Stimulated activated CD4-positive, alpha-beta T cell treated with anti-CD3 and anti-CD28 coated beads, Interleukin-1b, Interleukin-23, amount 100 ng/mL, for 1 hour (primary cell): ENCODE results near the gene TAF9.
"Not testable (repeated sequence)": the region's sequence is repeated elsewhere in the genome, so short reads cannot be mapped to it uniquely, and the experiment has no call there.

ENCODE experiments used
- DNase-seq, 2 donors: peaks; one replicate each; pipeline ENCODE4 v3.0.0-alpha.2; 2020; ENCODE audit warnings: low read depth in 2 of 2

The TAF9 gene

GRCh38 chr5:69369340-69370121 is at the start of gene TAF9, which contains the start of the genes AK6 and RAD17:
Gene TAF9 (minus strand): TSS chr5:69369520. CDS start chr5:69365737, 3,783 bp downstream.
Gene AK6 (minus strand): TSS chr5:69369520. CDS start chr5:69369490, 30 bp downstream.
Gene RAD17 (plus strand): TSS chr5:69369818. CDS start chr5:69372209, 2,391 bp downstream.
- peak; percentile 68 to 78 for DNase-seq

DNA sequence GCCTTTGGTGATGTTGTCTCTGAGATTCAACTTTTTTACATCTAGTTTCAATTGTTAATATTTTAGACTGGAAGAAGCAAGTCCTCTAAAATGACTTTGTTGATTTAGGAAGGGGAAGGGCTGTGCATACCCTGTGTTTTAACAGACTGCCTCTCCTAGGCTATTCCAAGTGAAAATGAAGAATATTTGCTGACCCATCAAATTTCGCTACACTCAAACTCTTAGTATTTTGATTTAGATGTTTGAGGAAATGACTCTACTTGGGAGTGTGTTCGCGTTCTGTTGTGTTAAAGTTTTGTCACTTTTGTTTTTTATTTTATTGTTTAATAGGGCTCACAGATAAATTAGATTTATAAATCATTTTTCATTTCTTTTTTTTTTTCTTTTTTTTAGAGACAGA is 49.2 kb upstream of the TAF9 start:
- DNase-seq, result no peak

GRCh38 chr5:69416699-69417098 is 47.4 kb upstream of the TAF9 start:
- DNase-seq, result no peak

DNA sequence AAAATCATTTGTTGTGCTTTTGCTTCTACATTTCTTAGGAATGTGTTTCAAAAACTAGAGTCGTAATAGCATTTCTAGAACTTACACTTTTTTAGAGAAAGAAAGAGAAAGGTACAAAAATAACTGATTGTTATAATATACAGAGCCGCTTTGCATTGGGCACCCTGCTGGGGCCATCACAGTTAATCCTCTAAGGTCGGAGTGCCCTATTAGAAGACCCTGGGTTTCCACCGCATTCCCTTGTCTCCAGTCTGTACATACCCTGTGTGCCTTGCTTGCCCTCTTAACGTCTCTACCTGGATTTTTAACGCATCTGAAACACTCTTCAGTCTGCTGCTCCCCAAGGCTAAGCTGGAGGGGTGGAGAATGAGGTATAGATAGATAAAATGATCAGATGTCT is 46.9 kb upstream of the TAF9 start:
- no peak for DNase-seq

- no peak for DNase-seq
These were observed 46.3 kb upstream of the TAF9 start for GRCh38 chr5:69415584-69415958.

- DNase-seq, result peak in 1 of 2 donors; percentile 18
These were observed 45.7 kb upstream of the TAF9 start, which contains the start of gene MARVELD2 for GRCh38 chr5:69414885-69415583. Gene MARVELD2 (plus strand): TSS chr5:69415116. CDS start chr5:69419386, 4,270 bp downstream.

DNA sequence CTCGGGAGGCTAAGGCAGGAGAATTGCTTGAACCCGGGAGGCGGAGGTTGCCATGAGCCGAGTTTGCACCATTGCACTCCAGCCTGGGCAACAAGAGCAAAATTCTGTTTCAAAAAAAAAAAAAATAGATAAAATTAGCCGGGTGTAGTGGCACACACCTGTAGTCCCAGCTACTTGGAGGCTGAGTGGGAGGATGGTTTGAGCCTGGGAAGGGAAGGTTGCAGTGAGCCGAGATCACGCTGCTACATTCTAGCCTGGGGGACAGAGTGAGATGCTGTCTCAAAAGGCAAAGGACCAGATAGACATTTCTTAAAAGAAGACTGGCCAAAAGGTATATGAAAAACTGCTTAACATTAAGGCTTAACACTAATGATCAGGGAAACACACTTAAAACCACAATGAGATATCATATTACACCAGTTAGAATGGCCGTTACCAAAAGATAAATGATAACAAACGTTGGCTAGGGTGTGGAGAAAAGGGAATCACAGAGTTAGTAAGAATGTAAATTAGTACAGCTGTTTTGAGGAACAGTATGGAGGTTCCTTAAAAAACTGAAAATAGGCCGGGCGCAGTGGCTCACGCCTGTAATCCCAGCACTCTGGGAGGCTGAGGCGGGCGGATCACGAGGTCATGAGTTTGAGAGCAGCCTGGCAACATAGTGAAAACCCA is 35.5 kb upstream of the TAF9 start:
- DNase-seq, result no peak

DNA sequence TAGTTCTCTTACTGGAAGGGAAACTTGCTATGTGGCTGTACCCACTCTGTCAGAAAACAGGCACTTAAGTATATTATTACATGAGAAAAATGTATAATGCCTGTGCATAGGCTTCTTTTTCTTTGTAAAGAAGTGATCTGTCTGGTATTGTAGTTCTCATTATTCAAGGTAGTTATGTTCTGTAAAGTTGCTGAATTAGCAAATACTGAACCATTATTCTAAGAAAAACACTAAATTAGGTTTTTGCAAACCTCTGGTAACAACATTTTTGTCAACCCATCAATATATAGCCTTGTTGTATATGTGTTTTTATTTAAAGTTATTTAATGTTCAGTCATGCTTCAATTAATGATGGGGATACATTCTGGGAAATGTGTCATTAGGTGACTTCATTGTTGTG is 9.1 kb upstream of the TAF9 start:
- DNase-seq, result no peak

GRCh38 chr5:69374911-69375446 is 5.7 kb upstream of the TAF9 start:
- no peak for DNase-seq

DNA sequence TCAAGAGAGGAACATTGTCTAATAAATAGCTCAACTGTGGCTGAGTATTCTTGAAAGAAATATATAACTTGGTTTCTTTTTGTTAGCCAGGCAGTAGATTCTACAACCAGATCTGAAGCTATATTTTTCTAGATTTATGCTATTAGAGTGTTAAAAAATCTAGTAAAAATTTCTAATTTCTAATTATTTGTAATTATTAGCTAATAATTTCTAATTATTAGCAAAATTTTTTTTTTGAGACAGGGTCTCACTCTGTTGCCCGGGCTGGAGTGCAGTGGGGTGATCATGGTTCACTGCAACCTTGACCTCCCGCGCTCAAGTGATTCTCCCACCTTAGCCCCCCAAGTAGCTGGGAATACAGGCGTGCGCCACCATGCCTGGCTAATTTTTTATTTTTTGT is 3.1 kb upstream of the TAF9 start:
- DNase-seq, result no peak

DNA sequence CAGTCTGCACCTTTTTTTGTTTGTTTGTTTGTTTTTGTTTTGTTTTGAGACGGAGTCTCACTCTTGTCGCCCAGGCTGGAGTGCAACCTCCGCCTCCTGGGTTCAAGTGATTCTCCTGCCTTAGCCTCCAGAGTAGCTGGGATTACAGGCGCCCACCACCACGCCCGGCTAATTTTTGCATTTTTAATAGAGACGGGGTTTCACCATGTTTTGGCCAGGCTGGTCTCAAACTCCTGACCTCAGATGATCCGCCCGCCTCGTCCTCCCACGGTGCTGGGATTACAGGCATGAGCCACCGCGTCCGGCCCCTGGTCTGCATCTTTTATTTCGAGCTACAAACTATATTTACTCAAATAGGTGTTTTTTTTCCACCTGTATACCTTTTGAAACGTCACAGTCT is 1.0 kb upstream of the TAF9 start:
- DNase-seq, result not testable (repeated sequence)

DNA sequence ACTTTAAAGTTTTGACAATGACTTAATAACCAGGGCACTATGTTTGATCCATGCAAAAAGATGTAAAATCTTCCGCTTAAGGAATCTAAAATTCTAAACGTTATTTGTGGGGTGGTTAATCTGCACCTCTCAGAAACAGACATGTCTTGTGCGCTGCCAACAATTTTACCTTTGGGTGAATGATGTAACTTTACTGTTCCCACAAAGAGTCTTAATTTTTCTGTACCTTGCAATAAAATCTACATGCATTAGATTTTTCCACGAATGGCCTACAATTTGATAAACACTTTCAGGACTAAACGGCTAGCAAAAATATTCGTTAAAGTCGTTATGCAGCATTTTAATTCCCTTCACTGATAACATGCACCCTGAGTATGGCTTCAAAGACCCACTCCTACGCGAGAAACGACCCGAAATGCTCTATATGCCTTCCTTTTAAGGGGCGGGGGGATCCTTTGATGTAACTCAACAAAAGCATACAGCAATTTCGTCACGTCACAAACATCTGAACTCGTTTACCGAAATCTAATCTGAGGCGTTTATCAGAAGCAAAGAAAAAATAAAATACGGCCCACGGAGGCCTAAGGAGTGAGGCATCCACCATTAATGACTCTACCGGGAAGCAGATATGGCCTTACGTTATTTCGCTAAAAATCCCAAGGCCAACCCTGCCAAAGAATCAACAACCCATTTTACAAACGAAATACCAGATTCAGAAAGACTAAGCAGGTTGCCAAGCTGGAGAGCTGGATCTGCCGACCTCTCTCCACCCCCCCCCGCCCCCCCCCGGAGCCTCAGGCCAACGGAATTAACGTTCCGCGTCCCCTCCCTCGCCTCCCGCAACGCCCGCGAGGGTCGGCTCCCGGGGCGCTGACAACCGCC is 621 bp downstream of the TAF9 start:
- DNase-seq, result no peak

GRCh38 chr5:69367697-69368279 is 1.5 kb downstream of the TAF9 start:
- no peak for DNase-seq

- no peak for DNase-seq
These were observed 4.5 kb downstream of the TAF9 start for GRCh38 chr5:69364850-69365249.

DNA sequence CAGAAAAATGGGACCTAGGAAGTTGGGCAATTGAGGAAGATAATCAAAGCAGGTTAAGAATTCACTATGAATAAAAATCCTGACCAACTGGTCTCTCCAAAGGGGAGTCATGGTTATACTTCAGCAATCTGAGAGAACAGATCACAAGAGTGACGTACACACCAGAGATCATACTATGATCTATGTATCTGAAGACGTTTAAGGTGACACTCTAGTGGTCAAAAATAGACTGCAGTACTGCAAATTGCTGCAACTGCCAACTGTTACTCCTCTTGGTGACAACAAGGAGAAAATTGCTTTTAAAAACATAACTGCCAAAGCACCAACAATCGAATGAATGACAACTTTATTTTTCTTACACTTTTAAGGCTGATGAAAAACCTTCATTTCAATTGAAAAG is 4.9 kb downstream of the TAF9 start:
- DNase-seq, result no peak

DNA sequence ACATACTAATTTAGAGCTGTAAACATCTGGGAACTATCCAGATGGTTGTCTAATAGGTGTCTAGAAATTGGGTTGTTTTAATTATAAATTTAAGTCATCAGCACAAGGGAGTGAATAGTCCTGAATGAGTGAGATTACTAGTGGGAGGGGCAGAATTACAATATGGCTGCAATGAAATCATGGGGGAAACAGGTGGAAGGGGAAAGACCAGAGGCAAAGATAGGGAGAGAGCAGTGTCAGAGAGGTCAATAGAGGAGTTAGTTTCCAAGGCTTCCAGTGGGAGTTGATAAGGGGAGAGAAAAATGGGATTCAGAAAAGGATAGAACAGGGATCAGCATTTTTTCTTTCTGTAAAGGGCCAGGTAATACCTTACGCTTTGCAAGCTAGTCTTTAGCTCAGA is 8.9 kb downstream of the TAF9 start:
- DNase-seq, result no peak

- DNase-seq, result no peak
These were observed 9.6 kb downstream of the TAF9 start for GRCh38 chr5:69359699-69360098.

DNA sequence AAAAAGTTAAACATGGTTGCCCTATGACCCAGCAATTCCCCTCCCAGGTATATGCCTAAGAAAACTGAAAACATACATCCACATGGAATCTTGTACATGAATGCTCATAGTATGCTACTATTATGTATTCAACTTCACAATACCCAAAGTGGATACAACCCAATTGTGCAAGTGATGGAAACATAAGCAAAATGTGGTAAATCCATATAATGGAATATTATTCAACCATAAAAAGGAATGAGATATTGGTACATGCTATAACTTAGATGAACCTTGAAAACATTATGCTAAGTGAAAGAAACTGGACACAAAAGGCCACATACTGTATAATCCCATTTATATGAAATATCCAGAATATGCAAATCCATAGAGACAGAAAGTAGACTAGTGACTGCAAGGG is 18.7 kb downstream of the TAF9 start:
- DNase-seq, result no peak

DNA sequence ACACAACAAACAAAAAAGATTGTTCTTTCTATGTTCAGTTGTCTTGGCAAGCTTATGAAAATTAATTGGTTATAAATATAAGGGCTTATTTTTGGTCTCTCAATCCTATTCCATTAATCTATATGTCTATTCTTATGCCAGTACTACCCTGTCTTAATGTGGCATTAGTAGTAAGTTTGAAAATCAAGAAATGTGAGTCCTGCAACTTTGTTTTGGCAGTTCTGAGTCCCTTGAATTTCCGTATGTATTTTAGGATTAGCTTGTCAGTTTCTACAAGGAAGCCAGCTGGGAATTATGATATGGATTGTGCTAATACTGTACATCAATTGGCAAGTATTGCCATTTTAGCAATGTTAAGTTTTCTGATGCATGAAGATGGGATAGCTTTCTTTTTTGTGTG is 26.2 kb downstream of the TAF9 start:
- DNase-seq, result no peak

DNA sequence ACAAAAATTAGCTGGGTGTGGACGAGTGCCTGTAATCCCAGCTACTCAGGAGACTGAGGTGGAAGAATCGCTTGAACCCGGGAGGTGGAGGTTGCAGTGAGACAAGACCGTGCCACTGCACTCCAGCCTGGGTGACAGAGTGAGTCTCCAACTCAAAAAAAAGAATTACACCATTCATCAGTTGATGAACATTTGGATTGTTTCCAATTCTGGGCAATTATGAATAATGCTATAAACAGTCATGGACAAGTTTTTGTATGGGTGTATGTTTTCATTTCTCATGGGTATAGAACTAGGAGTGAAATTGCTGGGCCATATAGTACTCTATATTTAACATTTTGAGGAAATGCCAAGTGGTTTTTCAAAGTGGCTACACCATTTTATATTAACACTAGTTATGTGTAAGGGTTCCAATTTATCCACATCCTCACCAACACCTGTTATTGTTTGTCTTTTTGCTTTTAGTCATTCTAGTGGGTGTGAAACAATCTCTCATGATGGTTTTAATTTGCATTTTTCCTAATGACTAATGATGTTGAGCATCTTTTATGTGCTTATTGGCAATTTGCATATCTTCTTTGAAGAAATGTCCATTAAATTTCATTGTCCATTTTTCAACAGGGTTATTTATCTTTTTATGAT is 27.7 kb downstream of the TAF9 start:
- no peak for DNase-seq
